ENCODE results near the gene EDC4.

GRCh38 chr16:67879936-67880335 is 7.1 kb downstream of the EDC4 start:
- no peak for TF ChIP-seq EZH2 (IDR thresholded peaks at IDR 0.05; ENCODE audit: insufficient read depth, low read length)
- no peak for TF ChIP-seq CTCF (IDR thresholded peaks at IDR 0.05; ENCODE audit: insufficient read depth, low read depth, low read length)
